BE2C (cell line): ENCODE results near the gene STX17.

ENCODE experiments used
- DNase-seq: peaks from one replicate; pipeline ENCODE4 v3.0.0-alpha.2; 2020
- H3K27me3 ChIP-seq: fragments of 250-450 bp; sonication (Bioruptor Pico); 2 replicates; pipeline ENCODE4 v1.5.1; 2020; ENCODE audit warnings: mild to moderate bottlenecking
- H3K36me3 ChIP-seq: fragments of 250-450 bp; sonication (Bioruptor Pico); 2 replicates; pipeline ENCODE4 v1.5.1; 2020; ENCODE audit warnings: mild to moderate bottlenecking
- H3K4me1 ChIP-seq: fragments of 250-450 bp; sonication (Bioruptor Pico); 2 replicates; pipeline ENCODE4 v1.5.1; 2020
- H3K4me3 ChIP-seq: 2 replicates; pipeline ENCODE4 v1.5.1; 2011; ENCODE audit warnings: low read depth, low read length
- H3K9me3 ChIP-seq: fragments of 250-450 bp; sonication (Bioruptor Pico); 2 replicates; pipeline ENCODE4 v1.5.1; 2020
- TF ChIP-seq, protein P1 (sequence below): IDR thresholded peaks from 2 replicates; pipeline ENCODE4 v1.5.1; 2012; ENCODE audit warnings: mild to moderate bottlenecking, low read depth, low read length

Gene STX17

DNA sequence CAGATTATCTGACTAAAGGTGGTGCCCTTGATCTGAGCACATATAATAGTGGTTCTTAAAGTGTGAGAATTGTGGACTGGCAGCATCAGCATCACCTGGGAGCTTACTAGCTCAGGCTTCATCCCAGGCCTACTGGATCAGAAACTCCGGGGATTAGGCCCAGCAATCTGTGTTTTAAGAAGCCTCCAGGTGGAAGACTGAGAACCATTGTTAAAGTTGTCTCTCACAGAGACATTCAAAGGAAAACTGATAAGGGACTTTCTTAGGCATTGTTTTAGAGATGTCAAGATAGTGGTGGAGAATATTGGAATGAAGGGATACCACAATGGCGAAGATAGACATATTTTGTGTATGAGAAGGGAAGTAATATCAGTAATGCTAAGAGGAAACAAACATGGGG, 59.5 kb downstream of the STX17 start:
- Histone ChIP-seq H3K27me3 (no peaks in the 10 kb centered on the region), H3K36me3 (peaks cover 2% of the 10 kb centered on the region; the same call in 1 of the 2 replicates), H3K4me3 (no peak overlapping the region), H3K4me1 (no peaks in the 10 kb centered on the region), H3K9me3 (no peaks in the 10 kb centered on the region)
- DNase-seq = no peak
- TF ChIP-seq, protein P1, sequence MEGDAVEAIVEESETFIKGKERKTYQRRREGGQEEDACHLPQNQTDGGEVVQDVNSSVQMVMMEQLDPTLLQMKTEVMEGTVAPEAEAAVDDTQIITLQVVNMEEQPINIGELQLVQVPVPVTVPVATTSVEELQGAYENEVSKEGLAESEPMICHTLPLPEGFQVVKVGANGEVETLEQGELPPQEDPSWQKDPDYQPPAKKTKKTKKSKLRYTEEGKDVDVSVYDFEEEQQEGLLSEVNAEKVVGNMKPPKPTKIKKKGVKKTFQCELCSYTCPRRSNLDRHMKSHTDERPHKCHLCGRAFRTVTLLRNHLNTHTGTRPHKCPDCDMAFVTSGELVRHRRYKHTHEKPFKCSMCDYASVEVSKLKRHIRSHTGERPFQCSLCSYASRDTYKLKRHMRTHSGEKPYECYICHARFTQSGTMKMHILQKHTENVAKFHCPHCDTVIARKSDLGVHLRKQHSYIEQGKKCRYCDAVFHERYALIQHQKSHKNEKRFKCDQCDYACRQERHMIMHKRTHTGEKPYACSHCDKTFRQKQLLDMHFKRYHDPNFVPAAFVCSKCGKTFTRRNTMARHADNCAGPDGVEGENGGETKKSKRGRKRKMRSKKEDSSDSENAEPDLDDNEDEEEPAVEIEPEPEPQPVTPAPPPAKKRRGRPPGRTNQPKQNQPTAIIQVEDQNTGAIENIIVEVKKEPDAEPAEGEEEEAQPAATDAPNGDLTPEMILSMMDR = no peak

- TF ChIP-seq, protein P1 = no peak
- peaks cover 2% of the 10 kb centered on the region; the same call in 1 of the 2 replicates for H3K36me3 ChIP-seq
- no peak overlapping the region for H3K4me3 ChIP-seq
- DNase-seq = no peak
- no peaks in the 10 kb centered on the region for H3K9me3 ChIP-seq
- no peaks in the 10 kb centered on the region for H3K27me3 ChIP-seq
- no peaks in the 10 kb centered on the region for H3K4me1 ChIP-seq
Measured at GRCh38 chr9:99966716-99967115, 60.3 kb downstream of the STX17 start.

GRCh38 chr9:99967457-99967856, 61.0 kb downstream of the STX17 start:
- no peak overlapping the region for H3K4me3 ChIP-seq

GRCh38 chr9:99970481-99970880, 64.0 kb downstream of the STX17 start:
- no peaks in the 10 kb centered on the region for H3K27me3 ChIP-seq
- H3K4me3 ChIP-seq = no peak overlapping the region
- TF ChIP-seq, protein P1 = no peak

More at GRCh38 chr9:99967457-99967856, 61.0 kb downstream of the STX17 start:
- Histone ChIP-seq H3K4me1 (no peaks in the 10 kb centered on the region), H3K27me3 (no peaks in the 10 kb centered on the region), H3K9me3 (no peaks in the 10 kb centered on the region), H3K36me3 (peaks cover 2% of the 10 kb centered on the region; the same call in 1 of the 2 replicates)
- TF ChIP-seq, protein P1 = no peak
- no peak for DNase-seq

GRCh38 chr9:99971410-99971809, 65.0 kb downstream of the STX17 start:
- H3K27me3 ChIP-seq = no peaks in the 10 kb centered on the region
- no peak overlapping the region for H3K4me3 ChIP-seq
- TF ChIP-seq, protein P1 = no peak
- H3K36me3 ChIP-seq = peaks cover 2% of the 10 kb centered on the region; the same call in 1 of the 2 replicates
- no peak for DNase-seq
- no peaks in the 10 kb centered on the region for H3K4me1 ChIP-seq
- H3K9me3 ChIP-seq = no peaks in the 10 kb centered on the region

More at GRCh38 chr9:99970481-99970880, 64.0 kb downstream of the STX17 start:
- H3K36me3 ChIP-seq = peaks cover 2% of the 10 kb centered on the region; the same call in 1 of the 2 replicates
- H3K4me1 ChIP-seq = no peaks in the 10 kb centered on the region
- no peaks in the 10 kb centered on the region for H3K9me3 ChIP-seq
- no peak for DNase-seq

GRCh38 chr9:99973455-99973854, 67.0 kb downstream of the STX17 start:
- Histone ChIP-seq H3K4me1 (no peaks in the 10 kb centered on the region), H3K9me3 (no peaks in the 10 kb centered on the region), H3K27me3 (no peaks in the 10 kb centered on the region), H3K4me3 (no peak overlapping the region), H3K36me3 (peaks cover 2% of the 10 kb centered on the region; the same call in 1 of the 2 replicates)
- DNase-seq = no peak
- TF ChIP-seq, protein P1 = no peak
